Measurements from ENCODE around the gene TXLNB. TPM values are rescaled to one million over a fixed set of nuclear protein-coding genes. Genes with fewer than 3 reads are reported as not detected.

TXLNB gene
- total RNA-seq, 2 experiments from 2014 or later, result 7.9 to 12.4 TPM

- Histone ChIP-seq H3K79me2 (ENCODE audit: insufficient read depth, low read depth, low read length) (no peaks in the 10 kb centered on the region), H2AFZ (ENCODE audit: low read length) (no peak overlapping the region), H3K4me2 (ENCODE audit: low read length) (no peak overlapping the region), H3K36me3 (ENCODE audit: insufficient read depth, low read length) (no peaks in the 10 kb centered on the region; the same call in 1 of the 2 replicates), H3K4me3 (ENCODE audit: low read depth, low read length, poor library complexity, severe bottlenecking) (no peak overlapping the region), H3K9me2 (ENCODE audit: insufficient read depth, low read length) (no peaks in the 10 kb centered on the region), H3K27ac (ENCODE audit: low read depth, low read length, poor library complexity, severe bottlenecking) (no peak overlapping the region), H4K20me1 (ENCODE audit: insufficient read depth, low read length) (no peaks in the 10 kb centered on the region), H3K4me1 (ENCODE audit: insufficient read depth, low read length, poor library complexity, severe bottlenecking) (no peaks in the 10 kb centered on the region), H3K9me3 (ENCODE audit: low read length) (peaks cover 19% of the 10 kb centered on the region; the same call in 1 of the 2 replicates)
- no TSS peak for BruUV-seq (replicated peaks)
- DNase-seq (ENCODE audit: low spot score), result no peak
- intact Hi-C loops (cut with micrococcal nuclease; ENCODE audit: unreplicated experiment), result no loop called here
- CTCF ChIA-PET (ENCODE audit: unreplicated experiment), result no interaction called here
- no peak for TF ChIP-seq EZH2phosphoT487 (IDR thresholded peaks at IDR 0.05; ENCODE audit: borderline replicate concordance, low read depth, low read length)
- no peak for TF ChIP-seq CTCF (conservative IDR thresholded peaks at IDR 0.05; ENCODE audit: low read length)
- POLR2A ChIA-PET, result interaction anchor here (1.6 kb wide), 1 partner anchor 16 kb away, joined by 3 read pairs; no protein-coding TSS in a partner anchor
Observed at GRCh38 chr6:139205843-139206242, 86.0 kb downstream of the TXLNB start.

GRCh38 chr6:139204978-139205377, 86.8 kb downstream of the TXLNB start:
- no peaks in the 10 kb centered on the region; the same call in 1 of the 2 replicates for H3K36me3 ChIP-seq (ENCODE audit: insufficient read depth, low read length)
- no TSS peak for BruUV-seq (replicated peaks)
- no peak overlapping the region for H3K4me3 ChIP-seq (ENCODE audit: low read depth, low read length, poor library complexity, severe bottlenecking)
- TF ChIP-seq CTCF (conservative IDR thresholded peaks at IDR 0.05; ENCODE audit: low read length), result peak; percentile 28; the same call in 1 of the 2 replicates
- no peak for TF ChIP-seq EZH2phosphoT487 (IDR thresholded peaks at IDR 0.05; ENCODE audit: borderline replicate concordance, low read depth, low read length)
- CTCF ChIA-PET (ENCODE audit: unreplicated experiment), result no interaction called here
- POLR2A ChIA-PET, result interaction anchor here (1.1 to 1.6 kb wide), 3 partner anchors 15 to 169 kb away, joined by 3 to 5 read pairs (median 3); partner anchors contain the start of gene CITED2
- DNase-seq (ENCODE audit: low spot score), result no peak
- H3K4me1 ChIP-seq (ENCODE audit: insufficient read depth, low read length, poor library complexity, severe bottlenecking), result no peaks in the 10 kb centered on the region
- H2AFZ ChIP-seq (ENCODE audit: low read length), result no peak overlapping the region
- H3K9me3 ChIP-seq (ENCODE audit: low read length), result peaks cover 19% of the 10 kb centered on the region; the same call in 1 of the 2 replicates
- H4K20me1 ChIP-seq (ENCODE audit: insufficient read depth, low read length), result no peaks in the 10 kb centered on the region
- intact Hi-C loops (cut with micrococcal nuclease; ENCODE audit: unreplicated experiment), result no loop called here
- no peaks in the 10 kb centered on the region for H3K9me2 ChIP-seq (ENCODE audit: insufficient read depth, low read length)
- H3K27ac ChIP-seq (ENCODE audit: low read depth, low read length, poor library complexity, severe bottlenecking), result no peak overlapping the region
- H3K4me2 ChIP-seq (ENCODE audit: low read length), result no peak overlapping the region
- no peaks in the 10 kb centered on the region for H3K79me2 ChIP-seq (ENCODE audit: insufficient read depth, low read depth, low read length)

- ChIA-PET POLR2A (interaction anchor here (0.6 to 0.7 kb wide), 2 partner anchors 356 to 607 kb away, joined by 3 to 4 read pairs; no protein-coding TSS in a partner anchor), CTCF (ENCODE audit: unreplicated experiment) (no interaction called here)
- Histone ChIP-seq H3K4me2 (ENCODE audit: low read length) (no peak overlapping the region), H2AFZ (ENCODE audit: low read length) (no peak overlapping the region), H3K4me3 (ENCODE audit: low read depth, low read length, poor library complexity, severe bottlenecking) (no peak overlapping the region), H4K20me1 (ENCODE audit: insufficient read depth, low read length) (no peaks in the 10 kb centered on the region), H3K27ac (ENCODE audit: low read depth, low read length, poor library complexity, severe bottlenecking) (no peak overlapping the region), H3K36me3 (ENCODE audit: insufficient read depth, low read length) (no peaks in the 10 kb centered on the region; the same call in 1 of the 2 replicates), H3K4me1 (ENCODE audit: insufficient read depth, low read length, poor library complexity, severe bottlenecking) (no peaks in the 10 kb centered on the region), H3K9me3 (ENCODE audit: low read length) (peaks cover 11% of the 10 kb centered on the region; the same call in 1 of the 2 replicates), H3K9me2 (ENCODE audit: insufficient read depth, low read length) (no peaks in the 10 kb centered on the region), H3K79me2 (ENCODE audit: insufficient read depth, low read depth, low read length) (no peaks in the 10 kb centered on the region)
- intact Hi-C loops (cut with micrococcal nuclease; ENCODE audit: unreplicated experiment), result no loop called here
- TF ChIP-seq CTCF (conservative IDR thresholded peaks at IDR 0.05; ENCODE audit: low read length) (no peak), EZH2phosphoT487 (IDR thresholded peaks at IDR 0.05; ENCODE audit: borderline replicate concordance, low read depth, low read length) (no peak)
- BruUV-seq (replicated peaks), result no TSS peak
- DNase-seq (ENCODE audit: low spot score), result no peak
Observed at GRCh38 chr6:139201378-139201777, 90.4 kb downstream of the TXLNB start.

Measured in OCI-LY7 (cell line).